Liver (tissue), 9 donors: ENCODE measurements around the gene LRFN5. TPM values are rescaled to one million over a fixed set of nuclear protein-coding genes. Genes with fewer than 3 reads are reported as not detected.

Experiments
- DNase-seq: peaks from one replicate; pipeline ENCODE4 v3.0.0-alpha.2; 2017; ENCODE audit warnings: low spot score
- H3K27ac ChIP-seq, 2 donors: one replicate each; pipeline ENCODE4 v1.7.0; 2013; ENCODE audit warnings: inconsistent platforms in 2 of 2, low read length in 2 of 2, control low read depth in 1 of 2, low read depth in 1 of 2, mild to moderate bottlenecking in 1 of 2
- H3K27me3 ChIP-seq, 4 donors: one replicate each; pipeline versions ENCODE4 v1.6.1 to v1.7.0; 2013; ENCODE audit warnings: low read length in 3 of 4, inconsistent platforms in 1 of 4, mild to moderate bottlenecking in 1 of 4, moderate library complexity in 1 of 4; ENCODE audit not compliant: control insufficient read depth in 4 of 4, insufficient read depth in 4 of 4
- H3K36me3 ChIP-seq, 4 donors: one replicate each; pipeline versions ENCODE4 v1.6.1 to v1.7.0; 2013; ENCODE audit warnings: low read length in 3 of 4, mild to moderate bottlenecking in 3 of 4, low read depth in 1 of 4, moderate library complexity in 1 of 4; ENCODE audit not compliant: control insufficient read depth in 4 of 4, insufficient read depth in 3 of 4
- H3K4me1 ChIP-seq, 4 donors: one replicate each; pipeline versions ENCODE4 v1.6.1 to v1.7.0; 2013; ENCODE audit warnings: low read length in 3 of 4, mild to moderate bottlenecking in 3 of 4, moderate library complexity in 1 of 4; ENCODE audit not compliant: control insufficient read depth in 4 of 4, insufficient read depth in 4 of 4
- H3K4me3 ChIP-seq, 3 donors: one replicate each; pipeline versions ENCODE4 v1.6.1 to v1.7.0; 2013; ENCODE audit warnings: low read length in 3 of 3, control low read depth in 1 of 3, low read depth in 1 of 3, mild to moderate bottlenecking in 1 of 3
- H3K9ac ChIP-seq, 2 donors: one replicate each; pipeline ENCODE4 v1.7.0; 2013; ENCODE audit warnings: low read length in 2 of 2, mild to moderate bottlenecking in 2 of 2, moderate library complexity in 2 of 2, control low read depth in 1 of 2, low read depth in 1 of 2
- H3K9me3 ChIP-seq, 4 donors: one replicate each; pipeline versions ENCODE4 v1.6.1 to v1.7.0; 2013; ENCODE audit warnings: low read length in 3 of 4; ENCODE audit not compliant: control insufficient read depth in 4 of 4
- ATF3 ChIP-seq: IDR thresholded peaks from 2 replicates; pipeline ENCODE4 v1.6.1; 2016; ENCODE audit warnings: antibody characterized with exemption
- CTCF ChIP-seq: fragments of 150-350 bp; IDR thresholded peaks from 2 replicates; pipeline ENCODE4 v1.5.1; 2017; ENCODE audit warnings: improper control_type of control experiment, low read depth, low read length; ENCODE audit not compliant: missing input control
- FOXA1 ChIP-seq: IDR thresholded peaks from 2 replicates; pipeline ENCODE4 v1.6.1; 2016; ENCODE audit warnings: antibody characterized with exemption
- FOXA2 ChIP-seq: IDR thresholded peaks from 2 replicates; pipeline ENCODE4 v1.6.1; 2016; ENCODE audit warnings: antibody characterized with exemption
- GABPA ChIP-seq, 2 donors: IDR thresholded peaks in 1 of 2; conservative IDR thresholded peaks in 1 of 2; 2 replicates each; pipeline ENCODE4 v1.6.1; 2016; ENCODE audit warnings: antibody characterized with exemption in 2 of 2, mild to moderate bottlenecking in 1 of 2, moderate library complexity in 1 of 2
- HNF4A ChIP-seq, 2 donors: conservative IDR thresholded peaks; 2 replicates each; pipeline ENCODE4 v1.6.1; 2016; ENCODE audit warnings: antibody characterized with exemption in 2 of 2, mild to moderate bottlenecking in 2 of 2
- JUND ChIP-seq, 2 donors: IDR thresholded peaks; 2 replicates each; pipeline ENCODE4 v1.6.1; 2016; ENCODE audit warnings: antibody characterized with exemption in 2 of 2
- RAD21 ChIP-seq, 2 donors: IDR thresholded peaks; 2 replicates each; pipeline ENCODE4 v1.6.1; 2016; ENCODE audit warnings: antibody characterized with exemption in 2 of 2, mild to moderate bottlenecking in 2 of 2
- RXRA ChIP-seq, 2 donors: IDR thresholded peaks; 2 replicates each; pipeline ENCODE4 v1.6.1; 2017 to 2018; ENCODE audit warnings: antibody characterized with exemption in 2 of 2, mild to moderate bottlenecking in 1 of 2
- SP1 ChIP-seq: IDR thresholded peaks from 2 replicates; pipeline ENCODE4 v1.6.1; 2018; ENCODE audit warnings: antibody characterized with exemption, mild to moderate bottlenecking
- TAF1 ChIP-seq: conservative IDR thresholded peaks from 2 replicates; pipeline ENCODE4 v1.6.1; 2016; ENCODE audit warnings: antibody characterized with exemption, mild to moderate bottlenecking
- YY1 ChIP-seq: IDR thresholded peaks from 2 replicates; pipeline ENCODE4 v1.6.1; 2016; ENCODE audit warnings: antibody characterized with exemption, mild to moderate bottlenecking
- WGBS: extraction: QIAGEN DNeasy Blood & Tissue Kit; methylation state at CpG from one replicate; pipeline ENCODE4 v1.1.7; 2013; 5-methylcytosine and 5-hydroxymethylcytosine counted together
- polyA plus RNA-seq, 2 donors: library from polyadenylated mRNA; stranded (reverse) in 1 of 2; unstranded in 1 of 2; fragments of 200-250 nt in 1 of 2; fragments of >200 nt in 1 of 2; fragmentation: Nextera tagmentation in 1 of 2; extraction: Ambion mirVana in 1 of 2; gene quantifications; one replicate each; pipeline versions ENCODE4 v1.2.1 to v1.2.3, GENCODE V29; 2013 to 2015
- total RNA-seq, 2 donors: library from RNA; depleted of rRNA; stranded (reverse); fragments of >200 nt; gene quantifications; one replicate each; pipeline ENCODE4 v1.2.3, GENCODE V29; 2014
- donor health status: healthy.
- donor health status: healthy.
- donor health status: healthy.
- donor health status: healthy.
- donor health status: healthy.

LRFN5 gene
- total and polyA plus RNA-seq, 4 donors, result 0.07 to 0.23 (median 0.08) TPM; not detected in 1

GRCh38 chr14:41634286-41634685, 27.6 kb downstream of the LRFN5 start:
- Histone ChIP-seq H3K9me3 (no peaks in the 10 kb centered on the region), H3K36me3 (no peaks in the 10 kb centered on the region), H3K4me3 (no peak overlapping the region), H3K27me3 (peaks cover 0 to 5% (median 0%) of the 10 kb centered on the region in 4 donors), H3K4me1 (no peaks in the 10 kb centered on the region), H3K27ac (no peak overlapping the region), H3K9ac (no peak overlapping the region)
- WGBS, result 67% methylated on average over 3 of the region's 3 CpGs
- DNase-seq, result no peak
- TF ChIP-seq RXRA (IDR thresholded peaks at IDR 0.05), result no peak
- TF ChIP-seq RAD21 (IDR thresholded peaks at IDR 0.05), result no peak
- no peak for TF ChIP-seq FOXA2
- no peak for TF ChIP-seq YY1
- TF ChIP-seq FOXA1, result no peak

- H3K9ac ChIP-seq, result no peak overlapping the region
- no peaks in the 10 kb centered on the region for H3K4me1 ChIP-seq
- no peak overlapping the region for H3K27ac ChIP-seq
- 70% methylated on average over 2 of the region's 2 CpGs for WGBS
- H3K27me3 ChIP-seq, result no peaks in the 10 kb centered on the region
- DNase-seq, result no peak
- no peaks in the 10 kb centered on the region for H3K9me3 ChIP-seq
- no peak for TF ChIP-seq CTCF
- no peak for TF ChIP-seq RXRA (IDR thresholded peaks at IDR 0.05)
- no peak for TF ChIP-seq ATF3
- TF ChIP-seq HNF4A (conservative IDR thresholded peaks at IDR 0.05), result no peak
- no peak for TF ChIP-seq JUND (IDR thresholded peaks at IDR 0.05)
- TF ChIP-seq TAF1, result no peak
- no peak for TF ChIP-seq GABPA (IDR thresholded peaks at IDR 0.05 in 1 of 2, conservative IDR thresholded peaks at IDR 0.05 in 1 of 2)
- no peak for TF ChIP-seq SP1
- no peak overlapping the region for H3K4me3 ChIP-seq
- H3K36me3 ChIP-seq, result no peaks in the 10 kb centered on the region
Observed at GRCh38 chr14:41636492-41637392, 30.1 kb downstream of the LRFN5 start.

GRCh38 chr14:41641690-41642089, 35.0 kb downstream of the LRFN5 start:
- Histone ChIP-seq H3K27ac (no peak overlapping the region), H3K4me1 (no peaks in the 10 kb centered on the region), H3K9ac (no peak overlapping the region), H3K27me3 (no peaks in the 10 kb centered on the region), H3K4me3 (no peak overlapping the region), H3K36me3 (no peaks in the 10 kb centered on the region), H3K9me3 (no peaks in the 10 kb centered on the region)
- WGBS, result 93% methylated on average over 1 of the region's 1 CpG
- DNase-seq, result no peak
- TF ChIP-seq CTCF (no peak), YY1 (no peak), HNF4A (conservative IDR thresholded peaks at IDR 0.05) (no peak)
